ENCODE data around the gene TSC22D4.

TSC22D4 gene

GRCh38 chr7:100428967-100429636 lies 49.9 kb downstream of the TSC22D4 start:
- DNase-seq (ENCODE audit: low spot score), result peak; percentile 100

- peak; percentile 98 for DNase-seq (ENCODE audit: low spot score)
Observed at GRCh38 chr7:100428199-100428966, 50.6 kb downstream of the TSC22D4 start, which contains the start of gene ZCWPW1. TSS of gene ZCWPW1 (minus strand) at chr7:100428703. CDS start at chr7:100420649, 8,054 bp downstream.

- DNase-seq (ENCODE audit: low spot score), result no peak
Observed at GRCh38 chr7:100427762-100428198, 51.2 kb downstream of the TSC22D4 start.

GRCh38 chr7:100426516-100426915 lies 52.5 kb downstream of the TSC22D4 start:
- DNase-seq (ENCODE audit: low spot score), result no peak

GRCh38 chr7:100425347-100425746 lies 53.7 kb downstream of the TSC22D4 start:
- no peak for DNase-seq (ENCODE audit: low spot score)

- no peak for DNase-seq (ENCODE audit: low spot score)
Observed at GRCh38 chr7:100423315-100423714, 55.7 kb downstream of the TSC22D4 start.

- DNase-seq (ENCODE audit: low spot score), result no peak
Observed at GRCh38 chr7:100419660-100420226, 59.3 kb downstream of the TSC22D4 start.

GRCh38 chr7:100418930-100419659 lies 59.9 kb downstream of the TSC22D4 start:
- no peak for DNase-seq (ENCODE audit: low spot score)
